K562 (cell line): ENCODE measurements around the gene RABL2B. TPM values are rescaled to one million over a fixed set of nuclear protein-coding genes. Genes with fewer than 3 reads are reported as not detected.

ENCODE experiments used
- ATAC-seq: fragments of 200-7000 bp; cut with Tn5 transposase; 3 replicates; pipeline ENCODE4 v1.9.1; 2020; ENCODE audit warnings: moderate library complexity
- BruUV-seq: library from RNA; stranded (reverse); fragments of 400-500 nt; replicated peaks from 2 replicates; lab custom pipeline; 2021; lab: Mats Ljungman, UMichigan
- CTCF ChIA-PET: fragments of 300-600 bp; formaldehyde crosslinking; extraction: SDS; loops from one replicate; lab custom pipeline; 2021; ENCODE audit warnings: low intra/inter-chr PET ratio; lab: Yijun Ruan, JAX
- POLR2A ChIA-PET: fragments of 300-600, 350-650 bp; sonication (Branson Sonifier 250); formaldehyde crosslinking; extraction: SDS; loops from one replicate; lab custom pipeline; 2021; ENCODE audit warnings: antibody characterized with exemption, inconsistent platforms; lab: Yijun Ruan, JAX
- DNase-seq, 4 experiments: peaks; one replicate each; pipeline versions ENCODE4 v3.0.0 to v3.0.0-alpha.2; 2011 to 2018; ENCODE audit warnings: low spot score in 3 of 4, mixed read lengths in 3 of 4; ENCODE audit errors: extremely low read depth in 1 of 4
- FAIRE-seq: peaks from 2 replicates; lab custom pipeline; 2011; peaks lifted over from hg19 to GRCh38; lab: Jason Lieb, UNC
- H2AFZ ChIP-seq: 2 replicates; pipeline ENCODE4 v1.6.0; 2011; ENCODE audit warnings: low read depth, low read length, control low read depth, inconsistent platforms
- H3K27ac ChIP-seq: fragments of 200-600 bp; 3 replicates; pipeline ENCODE4 v1.8.0; 2011; ENCODE audit warnings: low read depth, mild to moderate bottlenecking, control low read depth, inconsistent platforms, low read length, moderate library complexity, mixed read lengths; ENCODE audit errors: extremely low read depth
- H3K27me3 ChIP-seq, 2 experiments: fragments of 300-600 bp in 1 of 2; 2 replicates in 1 of 2; 3 replicates in 1 of 2; pipeline versions ENCODE4 v1.6.0 to v1.8.0; 2011; ENCODE audit warnings: inconsistent platforms in 2 of 2, low read length in 2 of 2, mild to moderate bottlenecking in 1 of 2, mixed read lengths in 1 of 2, moderate library complexity in 1 of 2; ENCODE audit not compliant: control insufficient read depth in 2 of 2, insufficient read depth in 2 of 2
- H3K36me3 ChIP-seq: fragments of 300-600 bp; 3 replicates; pipeline ENCODE4 v1.8.0; 2011; ENCODE audit warnings: mild to moderate bottlenecking, low read length, inconsistent platforms; ENCODE audit not compliant: control insufficient read depth, insufficient read depth
- H3K4me1 ChIP-seq, 2 experiments: fragments of 200-600 bp in 1 of 2; replicated peaks in 1 of 2; 2 replicates in 1 of 2; 3 replicates in 1 of 2; pipeline versions ENCODE4 v1.5.1 to v1.8.0; 2011; ENCODE audit warnings: inconsistent platforms in 2 of 2, low read length in 2 of 2, mild to moderate bottlenecking in 1 of 2, mixed read lengths in 1 of 2, moderate library complexity in 1 of 2; ENCODE audit not compliant: control insufficient read depth in 2 of 2, insufficient read depth in 2 of 2
- H3K4me2 ChIP-seq: 2 replicates; pipeline ENCODE4 v1.6.1; 2011; ENCODE audit warnings: low read length, control low read depth, inconsistent platforms, mixed read lengths; ENCODE audit not compliant: insufficient read depth
- H3K4me3 ChIP-seq: fragments of 200-600 bp; sonication (generic), shearing (Covaris generic); 2 replicates; pipeline ENCODE4 v1.5.1; 2016; ENCODE audit warnings: control low read depth, inconsistent platforms
- H3K79me2 ChIP-seq: fragments of 200-600 bp; 3 replicates; pipeline ENCODE4 v1.8.0; 2011; ENCODE audit warnings: low read length, inconsistent platforms; ENCODE audit not compliant: control insufficient read depth, insufficient read depth
- H3K9ac ChIP-seq, 2 experiments: 2 replicates each; pipeline versions ENCODE4 v1.6.0 to v1.6.1; 2011; ENCODE audit warnings: low read depth in 2 of 2, low read length in 2 of 2, control low read depth in 1 of 2, inconsistent platforms in 1 of 2, mild to moderate bottlenecking in 1 of 2, mixed read lengths in 1 of 2; ENCODE audit not compliant: insufficient read depth in 1 of 2
- H3K9me1 ChIP-seq: one replicate; pipeline ENCODE4 v1.6.0; 2011; ENCODE audit warnings: inconsistent platforms, mild to moderate bottlenecking, low read length, moderate library complexity; ENCODE audit not compliant: control insufficient read depth, insufficient read depth
- H3K9me3 ChIP-seq: replicated peaks from 2 replicates; pipeline ENCODE4 v1.5.1; 2011; ENCODE audit warnings: low read depth, low read length, inconsistent platforms; ENCODE audit not compliant: control insufficient read depth, insufficient read depth
- H4K20me1 ChIP-seq: replicated peaks from 2 replicates; pipeline ENCODE4 v1.6.1; 2011; ENCODE audit warnings: low read length, inconsistent platforms, mixed read lengths; ENCODE audit not compliant: control insufficient read depth, insufficient read depth
- CBFA2T2 ChIP-seq: fragments of 450-650 bp; conservative IDR thresholded peaks from 2 replicates; pipeline ENCODE4 v1.6.1; 2017; ENCODE audit warnings: mild to moderate bottlenecking
- CBX5 ChIP-seq: IDR thresholded peaks from 2 replicates; pipeline ENCODE4 v1.6.1; 2014; ENCODE audit warnings: low read depth, borderline replicate concordance
- FOXA3 ChIP-seq, 2 experiments: fragments of 450-650 bp in 1 of 2; sonication (generic) in 1 of 2; formaldehyde crosslinking; IDR thresholded peaks in 1 of 2; conservative IDR thresholded peaks in 1 of 2; 2 replicates each; pipeline versions ENCODE4 v1.4.0 to v1.8.0; 2020 to 2022; ENCODE audit warnings: mild to moderate bottlenecking in 2 of 2, missing genetic modification reagents in 1 of 2
- GABPA ChIP-seq: fragments of 200-800 bp; sonication (Bioruptor generic); conservative IDR thresholded peaks from 2 replicates; pipeline ENCODE4 v1.6.1; 2016; ENCODE audit warnings: low read depth, missing genetic modification characterization, missing compliant biosample characterization
- HNRNPH1 ChIP-seq: fragments of 200-400 bp; formaldehyde crosslinking; optimal IDR thresholded peaks from 2 replicates; pipeline ENCODE3; 2017; ENCODE audit warnings: low read depth, mild to moderate bottlenecking, low read length, moderate library complexity
- MITF ChIP-seq: IDR thresholded peaks from 2 replicates; pipeline ENCODE4 v1.6.1; 2014; ENCODE audit warnings: antibody characterized with exemption
- NR2F6 ChIP-seq: fragments of 450-650 bp; formaldehyde crosslinking; IDR thresholded peaks from 2 replicates; pipeline ENCODE4 v1.4.0; 2020; ENCODE audit warnings: mild to moderate bottlenecking
- POLR2B ChIP-seq: fragments of 450-650 bp; IDR thresholded peaks from 2 replicates; pipeline ENCODE4 v1.6.1; 2018; ENCODE audit warnings: low read depth; ENCODE audit not compliant: partially characterized antibody
- RBBP5 ChIP-seq: fragments of 200-600 bp; sonication (generic); IDR thresholded peaks from 2 replicates; pipeline ENCODE4 v1.6.1; 2012; ENCODE audit warnings: borderline replicate concordance, mild to moderate bottlenecking, low read length, control low read depth, inconsistent platforms; ENCODE audit not compliant: insufficient read depth, poor library complexity, severe bottlenecking
- ZNF408 ChIP-seq: fragments of 250-450 bp; sonication (Bioruptor Pico); IDR thresholded peaks from 2 replicates; pipeline ENCODE4 v1.4.0; 2020; ENCODE audit warnings: low read depth, mild to moderate bottlenecking, moderate library complexity
- ZNF436 ChIP-seq: fragments of 250-450, 450-650 bp; sonication (Bioruptor Pico); formaldehyde crosslinking; IDR thresholded peaks from 2 replicates; pipeline ENCODE4 v1.7.0; 2020; ENCODE audit warnings: mild to moderate bottlenecking
- ZNF586 ChIP-seq: fragments of 450-650 bp; formaldehyde crosslinking; conservative IDR thresholded peaks from 2 replicates; pipeline ENCODE4 v1.4.0; 2020; ENCODE audit warnings: mild to moderate bottlenecking, moderate library complexity
- ZNF699 ChIP-seq: fragments of 250-450 bp; sonication (Bioruptor Pico); IDR thresholded peaks from 2 replicates; pipeline ENCODE4 v1.8.0; 2021; ENCODE audit warnings: mild to moderate bottlenecking, moderate library complexity; ENCODE audit not compliant: insufficient replicate concordance
- ZNF76 ChIP-seq: fragments of 250-450 bp; sonication (Bioruptor Pico); IDR thresholded peaks from 2 replicates; pipeline ENCODE4 v1.4.0; 2020; ENCODE audit warnings: mild to moderate bottlenecking, moderate library complexity, borderline replicate concordance
- ZNF764 ChIP-seq: fragments of 250-450 bp; sonication (Bioruptor Pico); IDR thresholded peaks from 2 replicates; pipeline ENCODE4 v1.4.0; 2020; ENCODE audit warnings: low read depth, mild to moderate bottlenecking, moderate library complexity
- WGBS: fragments of 100-300 bp; shearing (Covaris generic); methylation state at CpG from one replicate; pipeline ENCODE4 v1.1.6; 2016; ENCODE audit warnings: low coverage, mixed read lengths; ENCODE audit not compliant: insufficient coverage; ENCODE audit errors: missing lambda C conversion rate; 5-methylcytosine and 5-hydroxymethylcytosine counted together
- in situ Hi-C: fragments of 300-500 bp; cut with MboI; formaldehyde crosslinking; loops from 4 replicates; pipeline ENCODE4 v1.15.0; 2018; ENCODE audit warnings: inconsistent platforms, mixed read lengths
- intact Hi-C: fragments of 100-400 bp; cut with micrococcal nuclease; formaldehyde crosslinking; loops from 2 replicates; pipeline ENCODE4 v1.14.2; 2022
- polyA plus RNA-seq, 8 experiments: library from polyadenylated mRNA; depleted of rRNA in 4 of 8; stranded (reverse) in 5 of 8; unstranded in 3 of 8; fragments of >200 nt; fragmentation: Nextera tagmentation in 2 of 8; fragmentation: Illumina TruSeq in 1 of 8; extraction: Ambion mirVana in 2 of 8; extraction: Trizol in 1 of 8; gene quantifications; 2 replicates each; pipeline versions ENCODE4 v1.2.1 to v1.2.3, GENCODE V29; 2011 to 2014; ENCODE audit warnings: inconsistent platforms in 1 of 8, missing spikeins in 1 of 8
- total RNA-seq, 7 experiments: library from RNA; depleted of rRNA in 6 of 7; stranded (reverse); fragments of >200 nt in 6 of 7; fragmentation: Illumina TruSeq in 2 of 7; extraction: Trizol in 2 of 7; gene quantifications; 2 replicates each; pipeline versions ENCODE4 v1.2.1 to v1.2.3, GENCODE V29; 2011 to 2021; ENCODE audit warnings: low replicate concordance in 1 of 7
- TF ChIP-seq, protein P1 (sequence below): fragments of 250-450 bp; sonication (Bioruptor Pico); IDR thresholded peaks from 2 replicates; pipeline ENCODE4 v1.5.0; 2020; ENCODE audit warnings: mild to moderate bottlenecking
- TF ChIP-seq, protein P2 (sequence below): fragments of 250-450 bp; sonication (Bioruptor Pico); IDR thresholded peaks from 2 replicates; pipeline ENCODE4 v1.5.0; 2020; ENCODE audit warnings: mild to moderate bottlenecking, borderline replicate concordance

The RABL2B gene
- total and polyA plus RNA-seq, 9 of the 15 experiments (the other 6 are each of a cell fraction or from before 2014, with no cell fraction given), result 0.76 to 8.5 (median 3.6) TPM

DNA sequence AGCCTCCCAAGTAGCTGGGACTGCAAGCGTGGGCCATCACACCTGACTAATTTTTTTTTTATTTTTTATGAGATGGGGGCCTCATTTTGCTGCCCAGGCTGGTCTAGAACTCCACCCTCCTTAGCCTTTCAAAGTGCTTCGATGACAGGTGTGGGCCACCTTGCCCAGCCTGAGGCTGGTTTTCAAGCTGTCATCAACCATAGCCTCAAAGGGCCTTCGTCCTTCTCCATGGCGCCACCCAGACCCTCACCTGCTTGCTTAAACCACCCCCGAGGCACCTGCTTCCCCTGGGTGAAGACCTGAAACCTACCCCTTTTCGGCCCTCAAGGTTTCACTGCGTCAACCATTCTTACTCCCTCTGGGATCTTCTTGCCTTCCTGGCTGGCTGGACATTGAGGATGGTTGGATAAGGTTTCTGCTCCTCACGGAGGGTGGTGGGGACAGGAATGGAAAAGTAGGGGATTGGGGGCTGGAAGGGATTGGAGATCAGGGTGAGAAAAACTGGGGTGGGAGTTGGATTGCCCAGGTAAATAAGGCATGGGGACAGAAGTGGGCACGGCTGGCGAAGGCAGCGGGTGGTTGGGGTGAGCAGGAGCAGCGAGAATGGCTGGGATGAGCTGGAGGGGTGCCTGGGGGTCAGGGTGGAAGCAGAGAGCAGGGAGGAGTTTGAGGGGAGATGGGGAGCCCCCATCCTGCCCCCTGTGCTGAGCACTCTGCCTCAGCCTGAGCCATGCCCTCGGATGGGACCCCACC lies 48.3 kb downstream of the RABL2B start:
- Histone ChIP-seq H3K9ac (no peak overlapping the region), H3K36me3 (no peaks in the 10 kb centered on the region), H3K27ac (no peak overlapping the region), H3K79me2 (no peaks in the 10 kb centered on the region), H3K27me3 (peaks cover 4 to 50% of the 10 kb centered on the region in 2 experiments; a peak in 4 of 5 replicates), H4K20me1 (no peaks in the 10 kb centered on the region), H3K4me2 (no peak overlapping the region), H2AFZ (no peak overlapping the region), H3K9me1 (no peaks in the 10 kb centered on the region), H3K9me3 (no peaks in the 10 kb centered on the region), H3K4me1 (peaks cover 0 to 14% of the 10 kb centered on the region in 2 experiments; a peak in 3 of 5 replicates), H3K4me3 (no peak overlapping the region)
- FAIRE-seq, result no peak
- intact Hi-C loops, result no loop called here
- no peak for DNase-seq
- POLR2A ChIA-PET, result no interaction called here
- no TSS peak for BruUV-seq
- ATAC-seq, result no peak
- WGBS, result 2% methylated on average over 10 of the region's 13 CpGs
- in situ Hi-C loops, result no loop called here
- CTCF ChIA-PET, result no interaction called here
- TF ChIP-seq ZNF586 (CRISPR knock-in tag) (no peak), GABPA (tag) (no peak), ZNF436 (CRISPR knock-in tag) (no peak), ZNF699 (CRISPR knock-in tag) (no peak), MITF (no peak), RBBP5 (no peak), HNRNPH1 (no peak), NR2F6 (CRISPR knock-in tag) (no peak), POLR2B (no peak), CBX5 (no peak), ZNF408 (CRISPR knock-in tag) (no peak), FOXA3 (CRISPR knock-in tag; conservative IDR thresholded peaks at IDR 0.05 in 1 of 2, IDR thresholded peaks at IDR 0.05 in 1 of 2) (no peak), CBFA2T2 (no peak), ZNF764 (CRISPR knock-in tag) (no peak), ZNF76 (CRISPR knock-in tag) (no peak)
- TF ChIP-seq, protein P1, sequence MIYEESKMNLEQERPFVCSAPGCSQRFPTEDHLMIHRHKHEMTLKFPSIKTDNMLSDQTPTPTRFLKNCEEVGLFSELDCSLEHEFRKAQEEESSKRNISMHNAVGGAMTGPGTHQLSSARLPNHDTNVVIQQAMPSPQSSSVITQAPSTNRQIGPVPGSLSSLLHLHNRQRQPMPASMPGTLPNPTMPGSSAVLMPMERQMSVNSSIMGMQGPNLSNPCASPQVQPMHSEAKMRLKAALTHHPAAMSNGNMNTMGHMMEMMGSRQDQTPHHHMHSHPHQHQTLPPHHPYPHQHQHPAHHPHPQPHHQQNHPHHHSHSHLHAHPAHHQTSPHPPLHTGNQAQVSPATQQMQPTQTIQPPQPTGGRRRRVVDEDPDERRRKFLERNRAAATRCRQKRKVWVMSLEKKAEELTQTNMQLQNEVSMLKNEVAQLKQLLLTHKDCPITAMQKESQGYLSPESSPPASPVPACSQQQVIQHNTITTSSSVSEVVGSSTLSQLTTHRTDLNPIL (CRISPR knock-in tag), result no peak
- TF ChIP-seq, protein P2, sequence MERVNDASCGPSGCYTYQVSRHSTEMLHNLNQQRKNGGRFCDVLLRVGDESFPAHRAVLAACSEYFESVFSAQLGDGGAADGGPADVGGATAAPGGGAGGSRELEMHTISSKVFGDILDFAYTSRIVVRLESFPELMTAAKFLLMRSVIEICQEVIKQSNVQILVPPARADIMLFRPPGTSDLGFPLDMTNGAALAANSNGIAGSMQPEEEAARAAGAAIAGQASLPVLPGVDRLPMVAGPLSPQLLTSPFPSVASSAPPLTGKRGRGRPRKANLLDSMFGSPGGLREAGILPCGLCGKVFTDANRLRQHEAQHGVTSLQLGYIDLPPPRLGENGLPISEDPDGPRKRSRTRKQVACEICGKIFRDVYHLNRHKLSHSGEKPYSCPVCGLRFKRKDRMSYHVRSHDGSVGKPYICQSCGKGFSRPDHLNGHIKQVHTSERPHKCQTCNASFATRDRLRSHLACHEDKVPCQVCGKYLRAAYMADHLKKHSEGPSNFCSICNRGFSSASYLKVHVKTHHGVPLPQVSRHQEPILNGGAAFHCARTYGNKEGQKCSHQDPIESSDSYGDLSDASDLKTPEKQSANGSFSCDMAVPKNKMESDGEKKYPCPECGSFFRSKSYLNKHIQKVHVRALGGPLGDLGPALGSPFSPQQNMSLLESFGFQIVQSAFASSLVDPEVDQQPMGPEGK (CRISPR knock-in tag), result no peak
